ENCODE measurements around the gene ZC3H7A. TPM values are rescaled to one million over a fixed set of nuclear protein-coding genes. Genes with fewer than 3 reads are reported as not detected.

Gene ZC3H7A
- total and polyA plus RNA-seq, 2 of the 13 experiments (the other 11 are each of a cell fraction or from before 2014, with no cell fraction given), result 29.2 to 36.8 TPM

DNA sequence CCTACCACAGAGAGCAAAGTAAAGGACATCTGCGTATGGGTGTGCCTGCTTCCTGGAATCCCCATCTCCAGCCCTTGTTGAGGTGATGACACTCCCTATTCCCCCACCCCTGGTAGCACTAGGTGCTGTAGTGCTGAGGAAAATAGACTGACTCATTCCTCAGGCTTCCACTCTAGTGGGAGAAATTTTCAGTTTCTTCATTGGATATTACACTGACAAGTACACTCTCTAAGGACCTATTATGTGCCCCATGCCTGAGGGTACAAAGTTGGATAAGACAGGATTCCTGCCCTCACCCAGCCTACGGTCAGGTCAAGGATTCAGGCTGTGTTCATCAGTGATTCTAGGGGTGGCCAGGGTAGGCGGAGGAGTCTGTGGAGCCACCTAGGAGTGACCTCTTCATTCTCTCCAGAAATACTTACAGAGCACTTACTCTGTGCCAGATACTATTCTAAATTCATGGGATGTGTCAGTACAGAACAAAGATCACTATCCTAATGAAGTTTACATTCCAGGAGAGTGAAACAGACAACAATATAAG is 4.5 kb upstream of the ZC3H7A start (continued):
- TF ChIP-seq, protein P1, sequence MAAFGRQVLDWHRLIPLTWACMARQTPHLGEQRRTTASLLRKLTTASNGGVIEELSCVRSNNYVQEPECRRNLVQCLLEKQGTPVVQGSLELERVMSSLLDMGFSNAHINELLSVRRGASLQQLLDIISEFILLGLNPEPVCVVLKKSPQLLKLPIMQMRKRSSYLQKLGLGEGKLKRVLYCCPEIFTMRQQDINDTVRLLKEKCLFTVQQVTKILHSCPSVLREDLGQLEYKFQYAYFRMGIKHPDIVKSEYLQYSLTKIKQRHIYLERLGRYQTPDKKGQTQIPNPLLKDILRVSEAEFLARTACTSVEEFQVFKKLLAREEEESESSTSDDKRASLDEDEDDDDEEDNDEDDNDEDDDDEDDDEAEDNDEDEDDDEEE (CRISPR knock-in tag; IDR thresholded peaks at IDR 0.05), result 0 out of 2 replicates have a peak, but pooled peaks have one; percentile 23
- TF ChIP-seq CHCHD3 (CRISPR knock-in tag; IDR thresholded peaks at IDR 0.05) (no peak), MEIS1 (CRISPR knock-in tag; IDR thresholded peaks at IDR 0.05; ENCODE audit: borderline replicate concordance) (0 out of 2 replicates have a peak, but pooled peaks have one; percentile 16), ELF3 (CRISPR knock-in tag; IDR thresholded peaks at IDR 0.05) (no peak), NFE2L2 (IDR thresholded peaks at IDR 0.05; ENCODE audit: low read length) (no peak), IRX3 (CRISPR knock-in tag; IDR thresholded peaks at IDR 0.05; ENCODE audit: borderline replicate concordance, low read depth) (no peak), RBAK (CRISPR knock-in tag; IDR thresholded peaks at IDR 0.05) (no peak), MED13 (CRISPR knock-in tag; IDR thresholded peaks at IDR 0.05) (no peak), ZNF3 (CRISPR knock-in tag; IDR thresholded peaks at IDR 0.05) (no peak), ZNF792 (CRISPR knock-in tag; IDR thresholded peaks at IDR 0.05) (0 out of 2 replicates have a peak, but pooled peaks have one; percentile 35), CCDC6 (CRISPR knock-in tag; IDR thresholded peaks at IDR 0.05) (no peak), NR3C1 (CRISPR knock-in tag; IDR thresholded peaks at IDR 0.05) (no peak), ZBTB8A (CRISPR knock-in tag; IDR thresholded peaks at IDR 0.05; ENCODE audit: borderline replicate concordance, low read depth) (no peak), DMAP1 (CRISPR knock-in tag; IDR thresholded peaks at IDR 0.05) (no peak), ZNF205 (CRISPR knock-in tag; IDR thresholded peaks at IDR 0.05) (no peak), ARNTL (CRISPR knock-in tag; IDR thresholded peaks at IDR 0.05) (no peak), POLR2A (IDR thresholded peaks at IDR 0.05; ENCODE audit: insufficient read depth in 1 of 2, low read depth in 2 of 2, low read length in 2 of 2) (peak in 1 of 2 experiments; percentile 46; a peak in 1 of 4 replicates), ZNF652 (CRISPR knock-in tag; IDR thresholded peaks at IDR 0.05; ENCODE audit: borderline replicate concordance, low read depth) (no peak), RARA (CRISPR knock-in tag; IDR thresholded peaks at IDR 0.05) (no peak), ZNF317 (CRISPR knock-in tag; IDR thresholded peaks at IDR 0.05) (no peak), KLF15 (CRISPR knock-in tag; IDR thresholded peaks at IDR 0.05; ENCODE audit: borderline replicate concordance) (no peak)
- TF ChIP-seq, protein P2, sequence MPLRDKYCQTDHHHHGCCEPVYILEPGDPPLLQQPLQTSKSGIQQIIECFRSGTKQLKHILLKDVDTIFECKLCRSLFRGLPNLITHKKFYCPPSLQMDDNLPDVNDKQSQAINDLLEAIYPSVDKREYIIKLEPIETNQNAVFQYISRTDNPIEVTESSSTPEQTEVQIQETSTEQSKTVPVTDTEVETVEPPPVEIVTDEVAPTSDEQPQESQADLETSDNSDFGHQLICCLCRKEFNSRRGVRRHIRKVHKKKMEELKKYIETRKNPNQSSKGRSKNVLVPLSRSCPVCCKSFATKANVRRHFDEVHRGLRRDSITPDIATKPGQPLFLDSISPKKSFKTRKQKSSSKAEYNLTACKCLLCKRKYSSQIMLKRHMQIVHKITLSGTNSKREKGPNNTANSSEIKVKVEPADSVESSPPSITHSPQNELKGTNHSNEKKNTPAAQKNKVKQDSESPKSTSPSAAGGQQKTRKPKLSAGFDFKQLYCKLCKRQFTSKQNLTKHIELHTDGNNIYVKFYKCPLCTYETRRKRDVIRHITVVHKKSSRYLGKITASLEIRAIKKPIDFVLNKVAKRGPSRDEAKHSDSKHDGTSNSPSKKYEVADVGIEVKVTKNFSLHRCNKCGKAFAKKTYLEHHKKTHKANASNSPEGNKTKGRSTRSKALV (CRISPR knock-in tag; IDR thresholded peaks at IDR 0.05), result no peak
- TF ChIP-seq, protein P3, sequence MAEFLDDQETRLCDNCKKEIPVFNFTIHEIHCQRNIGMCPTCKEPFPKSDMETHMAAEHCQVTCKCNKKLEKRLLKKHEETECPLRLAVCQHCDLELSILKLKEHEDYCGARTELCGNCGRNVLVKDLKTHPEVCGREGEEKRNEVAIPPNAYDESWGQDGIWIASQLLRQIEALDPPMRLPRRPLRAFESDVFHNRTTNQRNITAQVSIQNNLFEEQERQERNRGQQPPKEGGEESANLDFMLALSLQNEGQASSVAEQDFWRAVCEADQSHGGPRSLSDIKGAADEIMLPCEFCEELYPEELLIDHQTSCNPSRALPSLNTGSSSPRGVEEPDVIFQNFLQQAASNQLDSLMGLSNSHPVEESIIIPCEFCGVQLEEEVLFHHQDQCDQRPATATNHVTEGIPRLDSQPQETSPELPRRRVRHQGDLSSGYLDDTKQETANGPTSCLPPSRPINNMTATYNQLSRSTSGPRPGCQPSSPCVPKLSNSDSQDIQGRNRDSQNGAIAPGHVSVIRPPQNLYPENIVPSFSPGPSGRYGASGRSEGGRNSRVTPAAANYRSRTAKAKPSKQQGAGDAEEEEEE (CRISPR knock-in tag; IDR thresholded peaks at IDR 0.05; ENCODE audit: borderline replicate concordance), result no peak
- TF ChIP-seq, protein P4, sequence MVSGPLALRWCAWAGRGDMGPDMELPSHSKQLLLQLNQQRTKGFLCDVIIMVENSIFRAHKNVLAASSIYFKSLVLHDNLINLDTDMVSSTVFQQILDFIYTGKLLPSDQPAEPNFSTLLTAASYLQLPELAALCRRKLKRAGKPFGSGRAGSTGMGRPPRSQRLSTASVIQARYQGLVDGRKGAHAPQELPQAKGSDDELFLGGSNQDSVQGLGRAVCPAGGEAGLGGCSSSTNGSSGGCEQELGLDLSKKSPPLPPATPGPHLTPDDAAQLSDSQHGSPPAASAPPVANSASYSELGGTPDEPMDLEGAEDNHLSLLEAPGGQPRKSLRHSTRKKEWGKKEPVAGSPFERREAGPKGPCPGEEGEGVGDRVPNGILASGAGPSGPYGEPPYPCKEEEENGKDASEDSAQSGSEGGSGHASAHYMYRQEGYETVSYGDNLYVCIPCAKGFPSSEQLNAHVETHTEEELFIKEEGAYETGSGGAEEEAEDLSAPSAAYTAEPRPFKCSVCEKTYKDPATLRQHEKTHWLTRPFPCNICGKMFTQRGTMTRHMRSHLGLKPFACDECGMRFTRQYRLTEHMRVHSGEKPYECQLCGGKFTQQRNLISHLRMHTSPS (CRISPR knock-in tag; IDR thresholded peaks at IDR 0.05; ENCODE audit: low read depth), result no peak

Measured in HepG2 (cell line).